HUES48 (cell line): Measurements from ENCODE around the gene AUTS2.

ENCODE experiments used
- H3K27ac ChIP-seq: one replicate; pipeline ENCODE4 v1.7.0; 2013; ENCODE audit warnings: low read depth, low read length, inconsistent platforms
- H3K27me3 ChIP-seq: 2 replicates; pipeline ENCODE4 v1.6.1; 2013; ENCODE audit warnings: mild to moderate bottlenecking, low read length; ENCODE audit not compliant: control insufficient read depth, insufficient read depth
- H3K36me3 ChIP-seq: 2 replicates; pipeline ENCODE4 v1.6.1; 2013; ENCODE audit warnings: low read length; ENCODE audit not compliant: control insufficient read depth, insufficient read depth
- H3K4me1 ChIP-seq: 2 replicates; pipeline ENCODE4 v1.6.1; 2013; ENCODE audit warnings: mild to moderate bottlenecking, low read length; ENCODE audit not compliant: control insufficient read depth, insufficient read depth
- H3K4me3 ChIP-seq: 2 replicates; pipeline ENCODE4 v1.5.1; 2013; ENCODE audit warnings: mild to moderate bottlenecking, low read depth, low read length
- H3K9ac ChIP-seq: 2 replicates; pipeline ENCODE4 v1.6.1; 2013; ENCODE audit warnings: mild to moderate bottlenecking, low read depth, low read length, moderate library complexity
- H3K9me3 ChIP-seq: 2 replicates; pipeline ENCODE4 v1.6.1; 2013; ENCODE audit warnings: low read length; ENCODE audit not compliant: control insufficient read depth, insufficient read depth

AUTS2 gene

DNA sequence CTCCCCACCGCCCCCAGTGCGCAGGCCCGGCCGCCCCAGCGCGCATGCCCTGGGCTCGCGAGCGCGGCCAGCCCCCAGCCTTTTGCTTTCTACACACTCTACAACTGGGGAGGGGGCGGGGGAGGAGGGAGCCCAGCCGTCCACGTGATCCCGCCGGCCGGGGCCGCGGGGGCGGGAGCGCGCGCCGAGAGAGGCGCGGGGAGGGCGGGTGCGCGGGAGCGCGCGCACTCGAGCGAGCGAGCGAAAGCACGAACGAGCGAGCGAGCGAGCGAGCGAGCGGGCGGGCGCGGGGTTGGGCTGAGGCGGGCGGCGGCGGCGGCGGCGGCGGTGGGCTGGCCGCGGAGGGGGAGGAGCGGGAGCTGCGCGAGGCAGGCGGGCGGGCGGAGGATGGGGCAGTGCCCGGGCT, at the start of gene AUTS2:
AUTS2 (plus strand) TSS at position 395 of the 406 bp plus-strand sequence. CDS start 1,179 bp downstream, outside the sequence.
- peaks cover 80% of the 10 kb centered on the region for H3K27me3 ChIP-seq
- peak within 1 kb of the TSS; percentile 75 for H3K27ac ChIP-seq
- H3K4me1 ChIP-seq = peaks cover 11% of the 10 kb centered on the region
- peak within 1 kb of the TSS; percentile 34 for H3K9ac ChIP-seq
- no peaks in the 10 kb centered on the region for H3K36me3 ChIP-seq
- no peaks in the 10 kb centered on the region for H3K9me3 ChIP-seq
- H3K4me3 ChIP-seq = peak within 1 kb of the TSS; percentile 85

DNA sequence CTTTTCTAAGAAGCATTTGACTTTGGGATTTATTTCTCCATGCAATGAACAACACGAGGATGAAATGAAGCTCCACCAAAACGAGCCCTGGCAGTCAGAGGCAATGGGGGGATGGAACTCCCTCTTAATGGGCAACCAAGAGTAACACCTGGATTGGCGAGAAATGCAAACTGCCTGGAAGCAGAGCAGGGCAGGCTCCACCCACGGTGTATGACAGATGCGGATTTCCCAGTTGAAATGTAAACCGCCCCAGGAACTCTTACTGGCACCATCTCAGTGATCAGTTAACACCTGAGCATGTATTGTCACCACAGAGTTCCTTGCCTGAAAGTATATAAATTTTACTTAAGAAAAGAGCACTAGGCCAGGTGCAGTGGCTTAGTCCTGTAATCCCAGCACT, 47.3 kb upstream of the AUTS2 start:
- Histone ChIP-seq H3K9ac (no peak overlapping the region), H3K4me3 (no peak overlapping the region), H3K27me3 (no peaks in the 10 kb centered on the region), H3K36me3 (no peaks in the 10 kb centered on the region), H3K27ac (no peak overlapping the region), H3K9me3 (no peaks in the 10 kb centered on the region), H3K4me1 (no peaks in the 10 kb centered on the region)

DNA sequence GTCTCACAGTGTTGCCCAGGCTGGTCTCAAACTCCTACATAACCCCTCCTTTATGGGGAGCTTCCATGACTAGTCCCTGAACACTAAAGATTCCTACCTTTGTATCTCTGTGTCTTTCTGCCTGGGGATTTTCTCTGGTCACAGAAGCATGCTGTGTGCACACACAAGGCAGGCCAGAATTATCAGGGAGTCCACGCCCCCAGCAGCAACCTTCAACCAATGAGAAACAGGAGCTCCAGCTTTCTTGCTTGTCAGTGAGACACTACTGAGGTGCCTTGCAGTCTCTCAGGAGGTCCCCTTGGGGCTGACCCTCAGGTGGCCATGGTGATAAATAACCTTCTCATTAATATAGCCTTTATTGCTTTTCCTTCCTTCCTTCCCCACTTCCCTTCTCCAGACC, 45.1 kb upstream of the AUTS2 start:
- Histone ChIP-seq H3K36me3 (no peaks in the 10 kb centered on the region), H3K9ac (no peak overlapping the region), H3K27ac (no peak overlapping the region), H3K4me1 (no peaks in the 10 kb centered on the region), H3K9me3 (no peaks in the 10 kb centered on the region), H3K4me3 (no peak overlapping the region), H3K27me3 (no peaks in the 10 kb centered on the region)

DNA sequence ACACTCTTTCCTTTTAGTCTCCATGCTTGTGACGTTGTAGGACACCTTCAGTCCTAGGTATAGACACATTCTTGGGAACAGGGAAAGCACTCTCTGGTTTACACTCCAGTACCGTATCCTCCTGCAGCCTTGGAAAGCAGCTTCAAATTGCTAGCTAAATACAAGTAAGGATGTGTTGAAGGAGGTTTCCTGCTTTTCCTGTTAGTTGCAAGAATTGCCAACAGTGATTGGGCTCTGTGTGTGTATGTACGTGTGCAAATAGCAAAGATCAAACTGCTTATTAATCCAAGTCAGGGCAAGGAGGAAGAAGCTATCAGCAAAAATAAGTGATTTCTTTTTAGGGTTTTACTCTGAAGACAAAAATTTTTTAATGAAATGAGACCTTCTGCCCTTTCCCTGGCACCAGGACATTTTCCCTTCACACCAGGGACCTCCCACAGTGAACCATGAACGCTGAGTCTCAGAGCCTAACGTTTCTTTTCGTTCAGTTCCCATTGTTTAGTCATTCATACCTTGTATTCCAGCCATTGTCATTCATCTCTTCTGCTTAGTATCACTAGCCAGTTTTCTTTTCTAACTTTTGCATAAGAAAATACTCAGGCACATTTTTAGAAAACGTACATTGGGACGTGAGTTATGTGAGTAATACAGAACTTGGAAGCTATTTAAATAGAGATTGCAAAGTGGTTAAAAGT, 36.9 kb upstream of the AUTS2 start:
- Histone ChIP-seq H3K9ac (no peak overlapping the region), H3K27ac (no peak overlapping the region), H3K27me3 (no peaks in the 10 kb centered on the region)

DNA sequence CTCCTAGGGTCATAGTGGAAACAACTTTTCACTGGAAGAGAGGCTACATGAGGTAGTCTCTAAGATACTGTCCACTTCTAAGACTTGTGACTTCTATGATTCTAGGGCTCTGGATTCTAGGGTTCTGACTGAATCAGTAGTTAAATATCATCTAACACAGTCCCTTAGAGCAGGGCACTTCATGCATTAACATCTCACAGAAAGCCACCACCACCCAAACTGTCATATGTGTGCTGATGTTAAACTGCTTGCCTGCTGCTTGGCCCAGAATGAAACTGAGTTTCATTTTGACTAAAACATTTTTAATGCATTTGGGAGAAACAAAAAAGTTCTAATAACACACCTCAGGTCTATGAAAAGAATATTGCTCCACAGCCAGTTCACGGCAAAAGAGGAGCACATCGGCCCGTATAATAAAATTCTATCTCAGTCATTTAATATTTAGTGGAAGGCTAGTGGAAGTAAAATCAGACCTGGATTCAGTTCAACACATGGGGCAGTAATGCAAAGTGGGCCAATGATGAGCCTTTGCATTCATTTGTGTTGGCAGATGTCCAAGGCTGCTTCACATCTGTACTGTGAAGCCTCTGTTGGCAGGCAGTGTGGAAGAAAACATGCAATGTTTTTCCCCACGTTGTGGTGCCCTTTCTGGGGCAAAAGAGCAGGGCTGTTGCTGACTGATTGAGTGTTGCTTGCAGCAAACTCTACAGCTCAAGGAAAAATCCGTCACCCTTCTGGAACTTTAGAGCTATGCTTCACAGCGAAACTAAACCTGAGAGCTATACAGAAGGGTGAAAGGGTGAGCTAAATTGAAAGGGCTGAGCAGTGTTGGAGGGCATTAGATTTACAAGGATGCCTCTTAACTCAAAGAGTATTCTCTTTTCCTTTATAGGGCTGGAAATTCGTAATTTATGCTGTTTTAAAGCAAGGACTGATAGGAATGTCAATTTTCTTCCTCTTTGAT, 33.5 kb upstream of the AUTS2 start:
- Histone ChIP-seq H3K9me3 (no peaks in the 10 kb centered on the region), H3K4me3 (no peak overlapping the region), H3K27ac (no peak overlapping the region), H3K9ac (no peak overlapping the region), H3K36me3 (no peaks in the 10 kb centered on the region), H3K4me1 (peaks cover 6% of the 10 kb centered on the region), H3K27me3 (no peaks in the 10 kb centered on the region)

More for the DNA sequence above, 36.9 kb upstream of the AUTS2 start:
- Histone ChIP-seq H3K4me3 (no peak overlapping the region), H3K4me1 (peaks cover 6% of the 10 kb centered on the region), H3K36me3 (no peaks in the 10 kb centered on the region), H3K9me3 (no peaks in the 10 kb centered on the region)

DNA sequence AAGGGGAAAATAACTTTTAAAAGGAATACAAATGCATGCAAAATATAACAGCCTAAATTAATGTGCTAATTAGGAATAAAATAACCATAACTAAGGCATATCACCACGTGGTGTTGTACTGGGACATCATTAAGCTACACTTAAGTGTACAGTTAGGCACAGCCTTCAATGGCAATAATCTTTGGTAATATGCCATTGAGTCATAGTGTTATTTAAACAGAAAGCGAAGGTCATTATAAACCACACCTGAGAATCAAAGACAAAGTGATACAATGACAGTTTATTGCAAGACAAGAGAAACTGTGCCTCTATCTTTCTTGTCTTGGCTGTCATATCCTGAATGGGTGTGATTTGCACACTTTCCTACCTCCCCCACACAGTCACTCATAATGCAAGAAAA, 30.5 kb upstream of the AUTS2 start:
- Histone ChIP-seq H3K4me1 (no peaks in the 10 kb centered on the region), H3K4me3 (no peak overlapping the region), H3K27ac (no peak overlapping the region), H3K9ac (no peak overlapping the region), H3K36me3 (no peaks in the 10 kb centered on the region), H3K27me3 (no peaks in the 10 kb centered on the region), H3K9me3 (no peaks in the 10 kb centered on the region)

DNA sequence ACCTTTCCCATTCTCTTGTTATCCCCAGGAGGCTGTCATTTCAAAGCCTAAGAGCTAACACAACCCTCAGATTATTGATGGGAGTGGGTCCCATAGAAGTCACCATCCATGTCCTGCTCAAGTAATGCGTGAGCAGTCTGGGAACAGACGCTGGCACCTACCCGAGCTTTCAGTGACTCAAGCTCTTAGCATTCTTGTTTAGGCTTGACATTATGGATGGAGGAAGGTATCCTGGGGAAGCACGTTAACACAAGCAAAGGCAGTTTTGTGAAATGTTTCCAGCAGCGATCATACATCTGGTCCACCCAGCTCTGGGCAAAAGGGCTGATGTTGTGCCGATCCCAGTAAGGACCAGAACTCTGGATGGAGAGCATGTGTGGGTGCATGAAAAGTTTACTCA, 30.0 kb upstream of the AUTS2 start:
- H3K9me3 ChIP-seq = no peaks in the 10 kb centered on the region
- H3K9ac ChIP-seq = no peak overlapping the region
- no peak overlapping the region for H3K27ac ChIP-seq
- no peaks in the 10 kb centered on the region for H3K4me1 ChIP-seq
- no peak overlapping the region for H3K4me3 ChIP-seq
- no peaks in the 10 kb centered on the region for H3K27me3 ChIP-seq
- H3K36me3 ChIP-seq = no peaks in the 10 kb centered on the region

DNA sequence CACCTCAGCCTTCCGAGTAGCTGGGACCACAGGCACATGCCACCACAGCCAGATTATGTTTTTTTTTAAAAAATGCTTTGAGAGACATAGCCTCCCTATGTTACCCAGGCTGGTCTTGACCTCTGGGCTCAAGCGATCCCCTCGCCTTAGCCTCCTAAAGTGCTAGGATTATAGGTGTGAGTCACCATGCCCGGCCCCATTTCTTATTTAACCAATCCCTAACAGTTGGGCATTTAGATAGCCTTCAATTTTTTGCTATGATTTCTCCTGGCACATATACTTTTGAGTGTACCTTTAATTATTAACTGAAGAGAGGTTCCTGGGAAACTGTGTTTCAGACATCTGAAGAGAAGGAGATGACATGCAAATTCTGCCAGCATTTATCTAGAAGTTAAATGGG, 22.6 kb upstream of the AUTS2 start:
- no peaks in the 10 kb centered on the region for H3K36me3 ChIP-seq
- no peaks in the 10 kb centered on the region for H3K9me3 ChIP-seq
- H3K27ac ChIP-seq = no peak overlapping the region
- H3K4me3 ChIP-seq = no peak overlapping the region
- no peaks in the 10 kb centered on the region for H3K4me1 ChIP-seq
- no peak overlapping the region for H3K9ac ChIP-seq
- no peaks in the 10 kb centered on the region for H3K27me3 ChIP-seq

DNA sequence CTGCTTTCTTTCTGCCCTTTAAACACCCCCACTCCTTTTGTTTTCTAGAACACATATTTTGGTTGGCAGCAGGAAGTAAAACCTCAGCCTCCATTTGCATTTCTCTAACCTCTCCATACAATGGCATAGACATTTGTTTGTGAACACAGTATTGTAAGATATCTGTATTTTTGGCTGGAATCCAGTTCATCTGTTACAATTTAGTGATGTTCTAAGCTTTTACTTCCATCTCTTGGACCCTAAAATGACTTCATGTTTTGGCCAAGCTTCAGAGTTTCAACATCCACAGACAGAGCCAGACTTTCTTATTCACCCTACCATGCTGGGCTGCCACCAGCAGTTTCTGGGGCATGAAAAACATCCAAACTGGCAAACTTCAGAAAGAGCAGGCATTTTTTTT, 21.1 kb upstream of the AUTS2 start:
- no peaks in the 10 kb centered on the region for H3K9me3 ChIP-seq
- H3K27me3 ChIP-seq = no peaks in the 10 kb centered on the region
- H3K4me1 ChIP-seq = no peaks in the 10 kb centered on the region
- no peaks in the 10 kb centered on the region for H3K36me3 ChIP-seq
- H3K9ac ChIP-seq = no peak overlapping the region
- no peak overlapping the region for H3K4me3 ChIP-seq
- H3K27ac ChIP-seq = no peak overlapping the region

DNA sequence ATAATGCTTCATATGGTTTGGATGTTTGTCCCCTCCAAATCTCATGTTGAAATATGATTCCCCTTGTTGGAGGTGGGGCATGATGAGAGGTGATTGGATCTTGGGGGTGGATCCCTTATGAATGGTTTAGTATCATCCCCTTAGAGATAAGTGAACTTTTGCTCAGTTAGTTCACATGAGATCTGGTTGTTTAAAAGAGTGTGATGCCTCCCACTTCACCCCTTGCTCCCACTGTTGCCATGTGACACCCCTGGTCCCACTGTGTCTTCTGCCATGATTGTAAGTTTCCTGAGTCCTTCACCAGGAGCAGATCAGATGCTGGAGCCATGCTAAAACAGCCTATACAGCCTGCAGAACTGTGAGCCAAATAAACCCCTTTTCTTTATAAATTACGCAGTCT, 13.1 kb upstream of the AUTS2 start:
- no peaks in the 10 kb centered on the region for H3K27me3 ChIP-seq
- no peaks in the 10 kb centered on the region for H3K9me3 ChIP-seq
- no peak overlapping the region for H3K9ac ChIP-seq
- H3K36me3 ChIP-seq = no peaks in the 10 kb centered on the region
- no peak overlapping the region for H3K27ac ChIP-seq
- H3K4me1 ChIP-seq = 0 out of 2 replicates have a peak, but pooled peaks cover 4% of the 10 kb centered on the region
- no peak overlapping the region for H3K4me3 ChIP-seq

DNA sequence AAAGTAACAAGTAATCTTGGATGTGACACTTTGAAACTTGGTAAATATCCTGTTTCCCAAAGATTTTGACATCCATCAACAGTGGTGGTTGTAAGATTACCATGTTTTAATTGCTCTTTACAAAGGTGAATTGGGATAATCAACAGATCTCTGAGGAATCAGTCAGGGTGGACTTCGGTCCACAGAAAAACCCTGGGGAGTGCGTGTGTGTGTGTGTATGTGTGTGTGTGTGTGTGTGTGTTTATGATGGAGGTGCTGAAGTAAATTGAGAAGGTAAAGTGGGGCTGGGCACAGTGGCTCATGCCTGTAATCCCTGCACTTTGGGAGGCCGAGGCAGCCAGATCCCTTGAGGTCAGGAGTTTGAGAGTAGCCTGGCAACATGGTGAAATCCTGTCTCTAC, 12.0 kb upstream of the AUTS2 start:
- H3K9me3 ChIP-seq = no peaks in the 10 kb centered on the region
- 0 out of 2 replicates have a peak, but pooled peaks cover 4% of the 10 kb centered on the region for H3K4me1 ChIP-seq
- H3K27ac ChIP-seq = no peak overlapping the region
- H3K36me3 ChIP-seq = no peaks in the 10 kb centered on the region
- no peak overlapping the region for H3K4me3 ChIP-seq
- no peaks in the 10 kb centered on the region for H3K27me3 ChIP-seq
- H3K9ac ChIP-seq = no peak overlapping the region
